ENCODE data around the gene WDPCP.

DNA sequence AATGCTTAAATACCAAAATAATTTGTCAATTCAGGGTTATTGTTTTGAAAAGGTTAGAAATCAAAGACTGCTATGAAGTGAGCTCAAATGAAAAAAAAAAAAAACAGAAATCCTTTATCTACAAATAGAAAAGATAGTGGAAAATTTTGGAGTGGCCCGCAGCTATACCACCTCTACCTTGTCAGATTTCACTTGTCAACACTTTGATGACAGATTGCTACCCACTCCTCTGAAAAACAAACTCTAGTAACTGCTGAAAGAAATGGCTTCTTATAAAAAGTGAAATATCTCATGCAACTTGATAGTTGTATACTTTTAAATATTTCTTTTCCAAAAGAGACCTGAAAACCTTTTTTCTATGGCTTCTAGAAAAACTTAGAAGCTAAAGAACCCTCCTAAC lies 84.5 kb downstream of the WDPCP start:
- TF ChIP-seq, protein P1, sequence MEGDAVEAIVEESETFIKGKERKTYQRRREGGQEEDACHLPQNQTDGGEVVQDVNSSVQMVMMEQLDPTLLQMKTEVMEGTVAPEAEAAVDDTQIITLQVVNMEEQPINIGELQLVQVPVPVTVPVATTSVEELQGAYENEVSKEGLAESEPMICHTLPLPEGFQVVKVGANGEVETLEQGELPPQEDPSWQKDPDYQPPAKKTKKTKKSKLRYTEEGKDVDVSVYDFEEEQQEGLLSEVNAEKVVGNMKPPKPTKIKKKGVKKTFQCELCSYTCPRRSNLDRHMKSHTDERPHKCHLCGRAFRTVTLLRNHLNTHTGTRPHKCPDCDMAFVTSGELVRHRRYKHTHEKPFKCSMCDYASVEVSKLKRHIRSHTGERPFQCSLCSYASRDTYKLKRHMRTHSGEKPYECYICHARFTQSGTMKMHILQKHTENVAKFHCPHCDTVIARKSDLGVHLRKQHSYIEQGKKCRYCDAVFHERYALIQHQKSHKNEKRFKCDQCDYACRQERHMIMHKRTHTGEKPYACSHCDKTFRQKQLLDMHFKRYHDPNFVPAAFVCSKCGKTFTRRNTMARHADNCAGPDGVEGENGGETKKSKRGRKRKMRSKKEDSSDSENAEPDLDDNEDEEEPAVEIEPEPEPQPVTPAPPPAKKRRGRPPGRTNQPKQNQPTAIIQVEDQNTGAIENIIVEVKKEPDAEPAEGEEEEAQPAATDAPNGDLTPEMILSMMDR (conservative IDR thresholded peaks at IDR 0.05; ENCODE audit: low read depth in 2 of 2): no peak
- TF ChIP-seq EZH2 (IDR thresholded peaks at IDR 0.05; ENCODE audit: low read depth, unreplicated experiment): no peak
- no peak for TF ChIP-seq CREB1 (CRISPR knock-in tag; IDR thresholded peaks at IDR 0.05; ENCODE audit: low read depth)
- TF ChIP-seq, protein P2, sequence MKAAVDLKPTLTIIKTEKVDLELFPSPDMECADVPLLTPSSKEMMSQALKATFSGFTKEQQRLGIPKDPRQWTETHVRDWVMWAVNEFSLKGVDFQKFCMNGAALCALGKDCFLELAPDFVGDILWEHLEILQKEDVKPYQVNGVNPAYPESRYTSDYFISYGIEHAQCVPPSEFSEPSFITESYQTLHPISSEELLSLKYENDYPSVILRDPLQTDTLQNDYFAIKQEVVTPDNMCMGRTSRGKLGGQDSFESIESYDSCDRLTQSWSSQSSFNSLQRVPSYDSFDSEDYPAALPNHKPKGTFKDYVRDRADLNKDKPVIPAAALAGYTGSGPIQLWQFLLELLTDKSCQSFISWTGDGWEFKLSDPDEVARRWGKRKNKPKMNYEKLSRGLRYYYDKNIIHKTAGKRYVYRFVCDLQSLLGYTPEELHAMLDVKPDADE (IDR thresholded peaks at IDR 0.05): no peak
- no peak for TF ChIP-seq EZH2phosphoT487 (IDR thresholded peaks at IDR 0.05; ENCODE audit: unreplicated experiment)
- no peak for TF ChIP-seq JUNB (IDR thresholded peaks at IDR 0.05; ENCODE audit: unreplicated experiment)
- TF ChIP-seq, protein P3, sequence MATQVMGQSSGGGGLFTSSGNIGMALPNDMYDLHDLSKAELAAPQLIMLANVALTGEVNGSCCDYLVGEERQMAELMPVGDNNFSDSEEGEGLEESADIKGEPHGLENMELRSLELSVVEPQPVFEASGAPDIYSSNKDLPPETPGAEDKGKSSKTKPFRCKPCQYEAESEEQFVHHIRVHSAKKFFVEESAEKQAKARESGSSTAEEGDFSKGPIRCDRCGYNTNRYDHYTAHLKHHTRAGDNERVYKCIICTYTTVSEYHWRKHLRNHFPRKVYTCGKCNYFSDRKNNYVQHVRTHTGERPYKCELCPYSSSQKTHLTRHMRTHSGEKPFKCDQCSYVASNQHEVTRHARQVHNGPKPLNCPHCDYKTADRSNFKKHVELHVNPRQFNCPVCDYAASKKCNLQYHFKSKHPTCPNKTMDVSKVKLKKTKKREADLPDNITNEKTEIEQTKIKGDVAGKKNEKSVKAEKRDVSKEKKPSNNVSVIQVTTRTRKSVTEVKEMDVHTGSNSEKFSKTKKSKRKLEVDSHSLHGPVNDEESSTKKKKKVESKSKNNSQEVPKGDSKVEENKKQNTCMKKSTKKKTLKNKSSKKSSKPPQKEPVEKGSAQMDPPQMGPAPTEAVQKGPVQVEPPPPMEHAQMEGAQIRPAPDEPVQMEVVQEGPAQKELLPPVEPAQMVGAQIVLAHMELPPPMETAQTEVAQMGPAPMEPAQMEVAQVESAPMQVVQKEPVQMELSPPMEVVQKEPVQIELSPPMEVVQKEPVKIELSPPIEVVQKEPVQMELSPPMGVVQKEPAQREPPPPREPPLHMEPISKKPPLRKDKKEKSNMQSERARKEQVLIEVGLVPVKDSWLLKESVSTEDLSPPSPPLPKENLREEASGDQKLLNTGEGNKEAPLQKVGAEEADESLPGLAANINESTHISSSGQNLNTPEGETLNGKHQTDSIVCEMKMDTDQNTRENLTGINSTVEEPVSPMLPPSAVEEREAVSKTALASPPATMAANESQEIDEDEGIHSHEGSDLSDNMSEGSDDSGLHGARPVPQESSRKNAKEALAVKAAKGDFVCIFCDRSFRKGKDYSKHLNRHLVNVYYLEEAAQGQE (IDR thresholded peaks at IDR 0.05; ENCODE audit: unreplicated experiment): no peak
- TF ChIP-seq ZNF114 (CRISPR knock-in tag; IDR thresholded peaks at IDR 0.05): no peak
- no peak for TF ChIP-seq POLR2AphosphoS5 (IDR thresholded peaks at IDR 0.05; ENCODE audit: low read depth)
- TF ChIP-seq ZNF331 (CRISPR knock-in tag; IDR thresholded peaks at IDR 0.05; ENCODE audit: low read depth): no peak
- TF ChIP-seq NANOG (IDR thresholded peaks at IDR 0.05; ENCODE audit: borderline replicate concordance): no peak
- TF ChIP-seq STAT1 (IDR thresholded peaks at IDR 0.05; ENCODE audit: unreplicated experiment): no peak
- TF ChIP-seq, protein P4, sequence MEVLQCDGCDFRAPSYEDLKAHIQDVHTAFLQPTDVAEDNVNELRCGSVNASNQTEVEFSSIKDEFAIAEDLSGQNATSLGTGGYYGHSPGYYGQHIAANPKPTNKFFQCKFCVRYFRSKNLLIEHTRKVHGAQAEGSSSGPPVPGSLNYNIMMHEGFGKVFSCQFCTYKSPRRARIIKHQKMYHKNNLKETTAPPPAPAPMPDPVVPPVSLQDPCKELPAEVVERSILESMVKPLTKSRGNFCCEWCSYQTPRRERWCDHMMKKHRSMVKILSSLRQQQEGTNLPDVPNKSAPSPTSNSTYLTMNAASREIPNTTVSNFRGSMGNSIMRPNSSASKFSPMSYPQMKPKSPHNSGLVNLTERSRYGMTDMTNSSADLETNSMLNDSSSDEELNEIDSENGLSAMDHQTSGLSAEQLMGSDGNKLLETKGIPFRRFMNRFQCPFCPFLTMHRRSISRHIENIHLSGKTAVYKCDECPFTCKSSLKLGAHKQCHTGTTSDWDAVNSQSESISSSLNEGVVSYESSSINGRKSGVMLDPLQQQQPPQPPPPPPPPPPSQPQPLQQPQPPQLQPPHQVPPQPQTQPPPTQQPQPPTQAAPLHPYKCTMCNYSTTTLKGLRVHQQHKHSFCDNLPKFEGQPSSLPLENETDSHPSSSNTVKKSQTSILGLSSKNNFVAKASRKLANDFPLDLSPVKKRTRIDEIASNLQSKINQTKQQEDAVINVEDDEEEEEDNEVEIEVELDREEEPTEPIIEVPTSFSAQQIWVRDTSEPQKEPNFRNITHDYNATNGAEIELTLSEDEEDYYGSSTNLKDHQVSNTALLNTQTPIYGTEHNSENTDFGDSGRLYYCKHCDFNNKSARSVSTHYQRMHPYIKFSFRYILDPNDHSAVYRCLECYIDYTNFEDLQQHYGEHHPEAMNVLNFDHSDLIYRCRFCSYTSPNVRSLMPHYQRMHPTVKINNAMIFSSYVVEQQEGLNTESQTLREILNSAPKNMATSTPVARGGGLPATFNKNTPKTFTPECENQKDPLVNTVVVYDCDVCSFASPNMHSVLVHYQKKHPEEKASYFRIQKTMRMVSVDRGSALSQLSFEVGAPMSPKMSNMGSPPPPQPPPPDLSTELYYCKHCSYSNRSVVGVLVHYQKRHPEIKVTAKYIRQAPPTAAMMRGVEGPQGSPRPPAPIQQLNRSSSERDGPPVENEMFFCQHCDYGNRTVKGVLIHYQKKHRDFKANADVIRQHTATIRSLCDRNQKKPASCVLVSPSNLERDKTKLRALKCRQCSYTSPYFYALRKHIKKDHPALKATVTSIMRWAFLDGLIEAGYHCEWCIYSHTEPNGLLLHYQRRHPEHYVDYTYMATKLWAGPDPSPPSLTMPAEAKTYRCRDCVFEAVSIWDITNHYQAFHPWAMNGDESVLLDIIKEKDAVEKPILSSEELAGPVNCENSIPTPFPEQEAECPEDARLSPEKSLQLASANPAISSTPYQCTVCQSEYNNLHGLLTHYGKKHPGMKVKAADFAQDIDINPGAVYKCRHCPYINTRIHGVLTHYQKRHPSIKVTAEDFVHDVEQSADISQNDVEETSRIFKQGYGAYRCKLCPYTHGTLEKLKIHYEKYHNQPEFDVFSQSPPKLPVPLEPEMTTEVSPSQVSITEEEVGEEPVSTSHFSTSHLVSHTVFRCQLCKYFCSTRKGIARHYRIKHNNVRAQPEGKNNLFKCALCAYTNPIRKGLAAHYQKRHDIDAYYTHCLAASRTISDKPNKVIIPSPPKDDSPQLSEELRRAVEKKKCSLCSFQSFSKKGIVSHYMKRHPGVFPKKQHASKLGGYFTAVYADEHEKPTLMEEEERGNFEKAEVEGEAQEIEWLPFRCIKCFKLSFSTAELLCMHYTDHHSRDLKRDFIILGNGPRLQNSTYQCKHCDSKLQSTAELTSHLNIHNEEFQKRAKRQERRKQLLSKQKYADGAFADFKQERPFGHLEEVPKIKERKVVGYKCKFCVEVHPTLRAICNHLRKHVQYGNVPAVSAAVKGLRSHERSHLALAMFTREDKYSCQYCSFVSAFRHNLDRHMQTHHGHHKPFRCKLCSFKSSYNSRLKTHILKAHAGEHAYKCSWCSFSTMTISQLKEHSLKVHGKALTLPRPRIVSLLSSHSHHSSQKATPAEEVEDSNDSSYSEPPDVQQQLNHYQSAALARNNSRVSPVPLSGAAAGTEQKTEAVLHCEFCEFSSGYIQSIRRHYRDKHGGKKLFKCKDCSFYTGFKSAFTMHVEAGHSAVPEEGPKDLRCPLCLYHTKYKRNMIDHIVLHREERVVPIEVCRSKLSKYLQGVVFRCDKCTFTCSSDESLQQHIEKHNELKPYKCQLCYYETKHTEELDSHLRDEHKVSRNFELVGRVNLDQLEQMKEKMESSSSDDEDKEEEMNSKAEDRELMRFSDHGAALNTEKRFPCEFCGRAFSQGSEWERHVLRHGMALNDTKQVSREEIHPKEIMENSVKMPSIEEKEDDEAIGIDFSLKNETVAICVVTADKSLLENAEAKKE (CRISPR knock-in tag; IDR thresholded peaks at IDR 0.05): no peak
